ENCODE measurements around the gene EDNRA.

Gene EDNRA

GRCh38 chr4:147532896-147533295, 52.0 kb downstream of the EDNRA start:
- DNase-seq (ENCODE audit: low read depth, low spot score), result no peak
- no peak overlapping the region for H3K4me3 ChIP-seq (ENCODE audit: low read length)

DNA sequence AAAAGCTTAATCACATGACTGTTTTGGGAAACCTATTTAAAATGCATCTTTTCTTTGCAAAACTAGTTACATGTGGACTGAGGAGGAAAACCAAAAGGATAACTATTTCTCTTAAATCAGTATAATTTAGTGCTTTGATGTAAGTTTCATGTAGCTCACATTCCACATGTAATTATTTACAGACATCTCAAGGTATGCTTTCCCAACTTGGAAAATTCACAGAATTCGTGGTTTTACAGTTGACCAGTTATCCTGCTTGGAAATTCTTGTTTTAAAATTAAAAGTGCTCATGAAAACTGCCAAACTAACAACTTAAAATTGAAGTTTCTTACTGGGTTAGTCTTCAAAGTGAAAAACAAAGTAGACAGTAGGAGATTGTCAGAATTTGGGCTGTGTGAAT, 52.4 kb downstream of the EDNRA start:
- no peak overlapping the region for H3K4me3 ChIP-seq (ENCODE audit: low read length)
- DNase-seq (ENCODE audit: low read depth, low spot score), result no peak

DNA sequence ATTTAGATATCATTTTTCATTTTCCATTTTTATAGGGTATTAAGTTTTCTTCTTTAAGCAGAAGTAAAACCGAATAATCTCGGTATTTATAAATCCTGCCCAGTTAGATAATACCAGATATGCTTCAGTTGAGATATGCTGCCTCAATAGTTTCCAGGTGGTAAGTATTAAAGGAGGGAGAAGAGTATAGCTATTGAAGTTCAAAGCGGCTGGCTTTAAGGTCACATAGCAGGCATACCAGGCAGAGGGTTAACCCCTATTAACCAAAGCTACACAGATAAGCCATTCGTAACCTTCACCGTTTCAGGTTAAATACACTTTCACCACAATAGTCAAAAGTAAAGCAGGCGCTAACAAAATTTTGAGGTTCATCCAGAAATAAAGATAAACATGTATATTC, 54.2 kb downstream of the EDNRA start:
- DNase-seq (ENCODE audit: low read depth, low spot score), result no peak
- H3K4me3 ChIP-seq (ENCODE audit: low read length), result no peak overlapping the region

DNA sequence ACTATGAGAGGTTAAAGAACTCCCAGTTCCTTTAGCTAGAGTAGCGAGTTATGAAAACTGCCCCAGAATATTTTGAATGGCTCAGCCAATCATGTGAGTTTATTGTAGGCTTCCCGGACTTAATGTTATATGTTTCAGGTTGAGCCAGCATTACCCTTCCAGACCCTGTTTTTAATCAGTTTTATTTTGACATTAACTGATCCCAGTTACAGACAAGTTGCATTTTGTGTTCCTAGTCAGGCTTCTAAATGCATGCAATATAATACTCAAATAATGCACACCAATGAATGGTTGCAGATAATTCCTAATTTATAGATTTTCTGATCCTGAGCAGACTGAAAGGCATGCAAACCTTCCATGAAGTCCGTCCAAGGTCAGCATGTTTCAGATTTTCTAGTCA, 57.8 kb downstream of the EDNRA start:
- no peak for DNase-seq (ENCODE audit: low read depth, low spot score)
- H3K4me3 ChIP-seq (ENCODE audit: low read length), result no peak overlapping the region

DNA sequence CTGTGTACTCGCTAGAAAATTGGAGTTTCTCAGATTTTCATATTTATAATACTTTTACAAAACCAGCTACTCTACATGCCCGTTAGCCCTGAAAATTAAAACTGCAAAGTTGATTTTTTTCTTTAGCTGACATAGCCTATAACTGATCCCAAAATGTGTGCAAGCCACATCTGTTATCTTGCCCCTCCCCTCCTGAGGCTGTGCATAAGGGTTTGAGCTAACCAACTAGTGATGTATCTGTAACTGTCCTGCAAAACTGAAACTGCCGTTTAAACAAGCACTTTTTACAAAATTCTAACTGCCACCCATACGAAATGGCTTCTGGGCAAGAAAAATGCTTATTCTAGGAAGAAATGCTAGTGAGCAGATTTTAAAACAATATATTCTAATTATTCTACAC, 59.1 kb downstream of the EDNRA start:
- H3K4me3 ChIP-seq (ENCODE audit: low read length), result no peak overlapping the region
- DNase-seq (ENCODE audit: low read depth, low spot score), result no peak

- DNase-seq (ENCODE audit: low read depth, low spot score), result no peak
- H3K4me3 ChIP-seq (ENCODE audit: low read length), result no peak overlapping the region
Observed at GRCh38 chr4:147542229-147542990, 61.5 kb downstream of the EDNRA start.

DNA sequence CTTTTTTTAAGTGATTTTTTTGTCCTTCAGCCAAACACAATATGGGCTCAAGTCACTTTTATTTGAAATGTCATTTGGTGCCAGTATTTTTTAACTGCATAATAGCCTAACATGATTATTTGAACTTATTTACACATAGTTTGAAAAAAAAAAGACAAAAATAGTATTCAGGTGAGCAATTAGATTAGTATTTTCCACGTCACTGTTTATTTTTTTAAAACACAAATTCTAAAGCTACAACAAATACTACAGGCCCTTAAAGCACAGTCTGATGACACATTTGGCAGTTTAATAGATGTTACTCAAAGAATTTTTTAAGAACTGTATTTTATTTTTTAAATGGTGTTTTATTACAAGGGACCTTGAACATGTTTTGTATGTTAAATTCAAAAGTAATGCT, 62.1 kb downstream of the EDNRA start:
- no peak for DNase-seq (ENCODE audit: low read depth, low spot score)

GRCh38 chr4:147546349-147546748, 65.5 kb downstream of the EDNRA start:
- no peak overlapping the region for H3K4me3 ChIP-seq (ENCODE audit: low read length)
- DNase-seq (ENCODE audit: low read depth, low spot score), result no peak

More for the DNA sequence above, 62.1 kb downstream of the EDNRA start:
- H3K4me3 ChIP-seq (ENCODE audit: low read length), result no peak overlapping the region

DNA sequence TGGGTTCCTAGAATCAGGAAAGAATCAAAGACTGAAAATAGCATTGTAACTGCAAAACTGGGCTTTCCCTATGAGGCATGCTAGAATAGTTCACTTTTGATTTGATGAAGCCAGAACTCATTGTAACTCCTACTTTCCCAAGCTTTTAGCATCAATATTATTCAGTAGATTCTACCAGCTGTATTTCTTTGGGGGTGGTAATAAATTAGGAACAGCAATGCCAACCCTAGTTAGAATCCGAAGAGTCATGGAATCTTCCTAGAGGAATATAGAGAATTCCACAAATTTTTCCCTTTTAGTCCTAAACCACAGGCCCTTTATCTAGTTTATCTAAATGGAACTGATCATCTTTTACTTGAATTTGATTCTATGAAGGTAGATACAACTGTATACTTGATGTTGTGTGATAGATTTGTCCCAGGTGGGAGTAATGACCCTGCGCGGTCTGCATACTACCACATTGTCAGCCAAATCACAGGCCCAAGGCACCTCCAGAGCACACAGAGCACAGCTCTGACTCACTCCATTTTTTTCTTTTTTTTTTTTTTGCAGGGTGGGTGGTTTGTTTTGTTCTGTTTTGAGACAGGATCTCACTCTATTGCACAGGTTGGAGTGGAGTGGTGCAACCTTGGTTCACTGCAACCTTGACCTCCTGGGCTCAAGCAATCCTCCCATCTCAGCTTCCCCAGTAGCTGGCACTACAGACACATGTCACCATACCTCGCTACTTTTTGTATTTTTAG, 66.6 kb downstream of the EDNRA start:
- DNase-seq (ENCODE audit: low read depth, low spot score), result no peak
- H3K4me3 ChIP-seq (ENCODE audit: low read length), result no peak overlapping the region

- no peak for DNase-seq (ENCODE audit: low read depth, low spot score)
- H3K4me3 ChIP-seq (ENCODE audit: low read length), result no peak overlapping the region
Observed at GRCh38 chr4:147548256-147548655, 67.4 kb downstream of the EDNRA start.

GRCh38 chr4:147550626-147551246, 69.8 kb downstream of the EDNRA start:
- DNase-seq (ENCODE audit: low read depth, low spot score), result no peak
- no peak overlapping the region for H3K4me3 ChIP-seq (ENCODE audit: low read length)

DNA sequence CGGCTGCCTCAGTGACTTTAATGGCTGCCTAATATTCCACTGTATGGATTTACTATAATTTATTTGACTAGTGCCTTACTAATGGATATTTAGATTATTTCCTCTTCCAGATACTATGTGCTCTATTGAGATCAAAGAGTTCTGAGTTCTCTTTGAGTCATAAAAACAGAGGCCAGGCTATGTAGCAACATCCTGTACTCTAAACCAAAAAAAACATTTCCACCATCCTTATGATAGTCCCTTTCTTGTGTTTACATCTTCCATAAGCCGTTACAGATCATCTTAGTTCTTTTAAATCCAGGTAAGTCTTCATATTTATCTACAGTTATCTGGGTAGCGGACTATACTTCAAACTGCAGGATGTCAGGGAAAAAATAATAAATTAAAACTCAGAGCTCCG, 79.7 kb downstream of the EDNRA start:
- H3K4me3 ChIP-seq (ENCODE audit: low read length), result no peak overlapping the region
- DNase-seq (ENCODE audit: low read depth, low spot score), result no peak

- no peak for DNase-seq (ENCODE audit: low read depth, low spot score)
- H3K4me3 ChIP-seq (ENCODE audit: low read length), result no peak overlapping the region
Observed at GRCh38 chr4:147566762-147567161, 85.9 kb downstream of the EDNRA start.

DNA sequence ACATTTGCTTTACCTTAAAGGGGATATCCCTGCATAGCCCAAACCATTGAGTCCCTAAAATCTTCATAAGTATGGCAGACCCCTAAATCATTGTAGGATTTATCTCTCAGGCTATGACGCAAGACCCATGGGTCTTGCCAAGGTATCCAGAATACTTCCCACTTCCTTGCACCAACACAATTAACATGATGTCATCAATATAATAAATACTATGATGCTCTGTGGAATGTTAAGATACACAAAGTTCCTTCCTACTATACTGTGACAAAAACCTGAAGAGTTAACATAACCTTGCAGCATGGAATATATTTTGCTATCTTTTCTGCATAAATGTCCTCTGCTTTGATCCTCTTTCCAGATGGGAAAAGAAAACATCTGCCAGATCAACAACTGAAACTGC, 86.4 kb downstream of the EDNRA start:
- no peak for DNase-seq (ENCODE audit: low read depth, low spot score)
- no peak overlapping the region for H3K4me3 ChIP-seq (ENCODE audit: low read length)

DNA sequence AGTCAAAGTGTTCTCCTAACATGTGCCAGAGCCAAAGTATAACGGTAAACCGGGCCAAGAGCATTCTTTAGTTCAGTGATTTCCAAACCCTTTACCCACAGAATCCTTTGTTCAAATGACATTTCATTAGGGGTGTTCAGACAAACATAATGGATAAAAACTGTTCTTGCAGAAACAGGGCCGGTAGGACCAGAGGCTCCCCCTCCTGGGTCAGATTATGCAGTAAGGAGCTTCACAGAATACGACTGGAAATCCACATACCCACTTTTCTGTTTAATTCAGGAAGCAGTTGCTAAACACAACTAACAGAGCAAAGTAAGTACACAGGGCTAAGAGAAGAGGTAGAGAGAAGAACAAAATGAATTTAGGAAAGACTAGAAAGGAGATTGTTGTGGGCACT, 89.7 kb downstream of the EDNRA start:
- no peak for DNase-seq (ENCODE audit: low read depth, low spot score)
- H3K4me3 ChIP-seq (ENCODE audit: low read length), result no peak overlapping the region

GRCh38 chr4:147571036-147571770, 90.3 kb downstream of the EDNRA start:
- no peak for DNase-seq (ENCODE audit: low read depth, low spot score)
- H3K4me3 ChIP-seq (ENCODE audit: low read length), result no peak overlapping the region

DNA sequence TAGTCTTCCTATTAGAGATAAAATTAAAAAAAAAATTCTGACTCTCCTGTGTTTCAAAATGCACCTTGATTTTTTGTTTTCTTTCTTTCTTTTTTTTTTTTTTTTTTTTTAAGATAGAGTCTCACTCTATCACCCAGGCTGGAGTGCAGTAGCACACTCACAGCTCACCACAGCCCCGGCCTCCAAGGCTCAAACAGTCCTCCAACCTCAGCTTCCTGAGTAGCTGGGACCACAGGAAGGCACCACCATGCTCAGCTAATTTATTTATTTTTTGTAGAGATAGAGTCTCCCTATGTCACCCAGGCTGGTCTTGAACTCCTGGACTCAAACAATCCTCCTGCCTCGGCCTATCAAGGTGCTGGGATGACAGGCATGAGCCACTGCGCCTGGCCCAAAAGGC, 95.2 kb downstream of the EDNRA start:
- no peak overlapping the region for H3K4me3 ChIP-seq (ENCODE audit: low read length)
- peak; percentile 51 for DNase-seq (ENCODE audit: low read depth, low spot score)

DNA sequence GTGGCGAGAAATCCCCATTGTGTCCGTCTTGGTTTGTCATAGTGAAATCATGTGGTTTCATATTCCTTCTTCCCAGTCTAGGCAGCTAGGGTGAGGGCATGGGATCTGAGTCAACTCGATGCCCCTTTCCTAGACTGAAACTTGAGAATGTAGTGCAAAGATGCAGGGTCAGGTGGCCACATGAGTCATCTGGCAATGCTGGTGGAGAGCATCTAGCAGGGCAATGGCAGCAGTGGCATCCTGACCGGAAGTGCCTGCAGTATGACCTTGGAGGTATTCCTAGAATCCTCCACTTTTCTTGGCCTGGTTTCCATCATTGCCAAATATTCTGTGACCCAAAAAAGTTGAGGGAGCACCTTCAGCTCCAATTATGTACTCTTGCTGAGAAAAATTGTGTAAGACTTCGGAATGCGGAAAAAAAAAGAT, 97.2 kb downstream of the EDNRA start:
- no peak for DNase-seq (ENCODE audit: low read depth, low spot score)

GRCh38 chr4:147578593-147578992, 97.7 kb downstream of the EDNRA start:
- DNase-seq (ENCODE audit: low read depth, low spot score), result no peak

More for the DNA sequence above, 97.2 kb downstream of the EDNRA start:
- no peak overlapping the region for H3K4me3 ChIP-seq (ENCODE audit: low read length)

GRCh38 chr4:147580396-147580795, 99.5 kb downstream of the EDNRA start:
- no peak for DNase-seq (ENCODE audit: low read depth, low spot score)
- no peak overlapping the region for H3K4me3 ChIP-seq (ENCODE audit: low read length)

More at GRCh38 chr4:147578593-147578992, 97.7 kb downstream of the EDNRA start:
- H3K4me3 ChIP-seq (ENCODE audit: low read length), result no peak overlapping the region

All from Jurkat, Clone E6-1 (cell line).